HG02981 (cell line): Measurements from ENCODE around the gene ABHD12.

ENCODE experiments used
- ATAC-seq: cut with Tn5 transposase; IDR thresholded peaks from one replicate; pipeline ENCODE4 v1.9.1; 2021; ENCODE audit warnings: mild to moderate bottlenecking, moderate library complexity; ENCODE audit not compliant: unreplicated experiment

The ABHD12 gene

GRCh38 chr20:25280574-25281535, 109.8 kb downstream of the ABHD12 start:
- ATAC-seq, result no peak

GRCh38 chr20:25280051-25280573, 110.5 kb downstream of the ABHD12 start:
- ATAC-seq, result no peak

GRCh38 chr20:25279403-25279802, 111.2 kb downstream of the ABHD12 start:
- ATAC-seq, result no peak

- ATAC-seq, result no peak
These were observed 111.8 kb downstream of the ABHD12 start for GRCh38 chr20:25278636-25279361.

GRCh38 chr20:25277941-25278521, 112.6 kb downstream of the ABHD12 start:
- no peak for ATAC-seq

- no peak for ATAC-seq
These were observed 113.4 kb downstream of the ABHD12 start for GRCh38 chr20:25277051-25277801.

GRCh38 chr20:25276533-25277050, 114.0 kb downstream of the ABHD12 start:
- ATAC-seq, result no peak

- ATAC-seq, result no peak
These were observed 114.7 kb downstream of the ABHD12 start for GRCh38 chr20:25275813-25276532.

- ATAC-seq, result no peak
These were observed 115.5 kb downstream of the ABHD12 start for GRCh38 chr20:25274891-25275812.

- ATAC-seq, result no peak
These were observed 116.2 kb downstream of the ABHD12 start for GRCh38 chr20:25274481-25274880.

- ATAC-seq, result no peak
These were observed 116.9 kb downstream of the ABHD12 start for GRCh38 chr20:25273541-25274358.

GRCh38 chr20:25273046-25273445, 117.6 kb downstream of the ABHD12 start:
- ATAC-seq, result no peak

- no peak for ATAC-seq
These were observed 118.2 kb downstream of the ABHD12 start for GRCh38 chr20:25272223-25273000.

- no peak for ATAC-seq
These were observed 119.0 kb downstream of the ABHD12 start for GRCh38 chr20:25271486-25272222.

GRCh38 chr20:25270829-25271251, 119.8 kb downstream of the ABHD12 start:
- no peak for ATAC-seq

- no peak for ATAC-seq
These were observed 120.8 kb downstream of the ABHD12 start for GRCh38 chr20:25269833-25270170.
